H1 (cell line): ENCODE data around the gene SEL1L3.

Experiments
- CTCF ChIP-seq, 3 experiments: IDR thresholded peaks; 1 replicate in 2 of 3; 2 replicates in 1 of 3; pipeline versions ENCODE4 v1.5.1 to v1.6.1; 2011; ENCODE audit warnings: low read length in 3 of 3, mild to moderate bottlenecking in 3 of 3, inconsistent platforms in 2 of 3, low read depth in 1 of 3, moderate library complexity in 1 of 3; ENCODE audit not compliant: insufficient read depth in 1 of 3; ENCODE audit errors: control extremely low read depth in 1 of 3
- EP300 ChIP-seq, 2 experiments: IDR thresholded peaks; 1 replicate in 1 of 2; 2 replicates in 1 of 2; pipeline ENCODE4 v1.6.1; 2011 to 2012; ENCODE audit warnings: low read depth in 2 of 2, low read length in 2 of 2, mild to moderate bottlenecking in 2 of 2, borderline replicate concordance in 1 of 2, inconsistent platforms in 1 of 2, moderate library complexity in 1 of 2
- PHF8 ChIP-seq: fragments of 200-600 bp; sonication (generic); conservative IDR thresholded peaks from 2 replicates; pipeline ENCODE4 v1.7.1; 2012; ENCODE audit warnings: low read depth, mild to moderate bottlenecking, inconsistent platforms, low read length, moderate library complexity
- POLR2A ChIP-seq, 2 experiments: IDR thresholded peaks; 1 replicate in 1 of 2; 2 replicates in 1 of 2; pipeline ENCODE4 v1.6.1; 2011; ENCODE audit warnings: low read depth in 2 of 2, low read length in 2 of 2, mild to moderate bottlenecking in 2 of 2; ENCODE audit errors: control extremely low read depth in 1 of 2
- RFX5 ChIP-seq: IDR thresholded peaks from 2 replicates; pipeline ENCODE4 v1.6.1; 2011; ENCODE audit warnings: low read depth, low read length, improper control_type of control experiment, borderline replicate concordance

GRCh38 chr4:25805255-25805860, 57.4 kb downstream of the SEL1L3 start:
- TF ChIP-seq POLR2A (IDR thresholded peaks at IDR 0.05; ENCODE audit: control extremely low read depth in 1 of 2, low read depth in 2 of 2, low read length in 2 of 2) (no peak), EP300 (IDR thresholded peaks at IDR 0.05; ENCODE audit: borderline replicate concordance in 1 of 2, low read depth in 2 of 2, low read length in 2 of 2) (no peak), CTCF (IDR thresholded peaks at IDR 0.05; ENCODE audit: control extremely low read depth in 1 of 3, insufficient read depth in 1 of 3, low read depth in 1 of 3, low read length in 3 of 3) (no peak), PHF8 (no peak), RFX5 (no peak)
